Medulla oblongata (tissue), 1 donor: ENCODE data around the gene KLHL42.
"Not testable (repeated sequence)": the region's sequence is repeated elsewhere in the genome, so short reads cannot be mapped to it uniquely, and the experiment has no call there.

Experiments used
- DNase-seq: peaks from one replicate; pipeline ENCODE4 v3.0.0-alpha.2; 2015; ENCODE audit errors: extremely low spot score

The KLHL42 gene

GRCh38 chr12:27817766-27818165, 37.7 kb downstream of the KLHL42 start:
- no peak for DNase-seq

DNA sequence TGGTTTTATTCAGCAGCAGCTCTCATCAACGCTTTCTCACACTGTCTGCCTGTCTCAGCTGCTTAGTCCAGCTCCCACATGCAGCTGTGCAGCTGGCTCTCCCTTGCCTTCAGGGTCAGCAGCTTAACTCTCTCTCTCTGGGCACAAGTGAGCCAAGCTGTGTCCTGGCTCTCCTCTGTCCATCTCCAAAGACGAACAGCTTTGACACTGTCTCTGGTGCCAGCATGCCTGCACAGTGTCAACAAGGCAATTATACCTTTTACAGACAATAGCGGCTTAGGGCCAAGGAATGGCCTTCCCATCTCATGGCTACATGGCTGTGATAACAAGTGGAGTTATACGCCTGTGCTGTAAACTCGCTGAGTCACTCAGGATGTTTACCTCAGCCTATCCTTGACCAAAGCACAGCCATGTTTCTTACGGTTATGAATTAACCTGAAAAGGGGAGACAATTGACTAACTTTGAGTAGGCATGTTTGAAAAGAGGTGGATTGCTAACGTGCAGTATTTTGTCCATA, 38.4 kb downstream of the KLHL42 start:
- no peak for DNase-seq

DNA sequence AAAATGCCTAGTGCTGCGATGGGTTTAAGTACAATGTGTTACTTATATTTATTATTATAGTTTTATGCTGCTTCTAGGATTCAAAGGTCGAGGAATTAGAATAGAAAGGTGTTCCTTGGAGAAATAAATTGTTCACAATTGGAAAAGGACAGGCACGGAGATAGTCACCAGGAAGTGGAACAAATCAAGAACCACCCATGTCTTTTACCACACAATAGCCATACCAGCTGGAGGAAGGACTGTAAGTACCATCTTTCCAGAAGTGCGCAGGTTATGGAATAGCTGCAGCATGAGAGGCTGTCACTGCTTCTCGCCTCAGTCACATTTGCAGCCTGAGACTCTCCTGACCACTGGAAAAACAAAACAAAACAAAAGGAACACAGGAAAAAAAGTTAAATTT, 40.5 kb downstream of the KLHL42 start:
- DNase-seq, result no peak

- peak; percentile 86 for DNase-seq
Measured at GRCh38 chr12:27821259-27821973, 41.4 kb downstream of the KLHL42 start.

GRCh38 chr12:27822076-27822712, 42.2 kb downstream of the KLHL42 start:
- DNase-seq, result no peak

DNA sequence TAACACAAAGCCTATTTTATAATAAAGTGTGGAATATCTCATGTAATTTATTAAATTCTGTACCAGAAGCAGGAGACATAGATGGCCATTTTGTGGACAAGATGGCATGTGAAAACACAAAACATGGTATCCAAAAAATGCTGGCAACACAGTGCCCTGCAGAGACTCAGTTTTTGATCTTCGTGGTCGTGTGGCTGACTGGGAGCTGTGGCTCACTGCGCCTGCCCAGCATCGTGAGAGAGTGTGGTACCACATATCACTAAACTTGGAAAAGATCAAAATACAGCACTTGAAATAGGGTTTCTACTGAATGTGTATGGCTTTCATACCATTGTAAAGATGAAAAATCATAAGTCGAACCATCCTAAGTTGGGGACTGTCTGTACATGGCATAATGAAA, 43.0 kb downstream of the KLHL42 start:
- DNase-seq, result no peak

DNA sequence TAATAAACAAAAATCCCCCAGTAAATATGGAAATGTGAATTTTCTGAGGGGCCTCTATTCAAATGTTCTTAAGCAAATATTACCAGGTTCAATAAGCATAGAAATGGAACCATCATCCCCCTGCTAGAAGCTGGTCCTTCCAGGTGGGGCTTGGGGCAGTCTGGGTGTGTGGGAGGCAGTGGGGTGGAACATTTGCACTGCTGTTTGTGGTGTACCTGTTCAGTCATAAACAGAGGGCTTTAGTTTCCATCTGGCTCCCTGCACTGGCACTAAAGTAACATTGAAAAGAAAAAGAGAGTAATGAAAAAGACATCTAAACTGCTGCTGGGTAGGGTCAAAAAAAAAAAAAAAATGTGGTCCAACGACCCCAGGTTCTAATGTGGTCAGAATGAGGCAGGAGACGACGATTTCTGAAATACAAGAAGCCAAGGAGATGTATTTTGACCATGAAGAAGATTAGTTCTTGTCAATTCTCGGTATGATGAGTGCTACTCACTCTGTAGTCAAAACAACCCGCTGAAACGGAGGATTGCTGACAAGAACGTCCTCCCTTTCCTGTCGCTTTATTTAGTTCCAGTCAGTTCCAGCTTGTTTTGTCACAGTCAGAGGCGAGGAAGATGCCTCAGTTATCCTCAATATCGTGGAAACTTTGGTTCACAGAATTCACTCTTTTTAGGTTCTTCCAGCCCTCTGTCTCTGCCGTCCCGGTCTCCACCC, 44.3 kb downstream of the KLHL42 start:
- DNase-seq, result no peak

DNA sequence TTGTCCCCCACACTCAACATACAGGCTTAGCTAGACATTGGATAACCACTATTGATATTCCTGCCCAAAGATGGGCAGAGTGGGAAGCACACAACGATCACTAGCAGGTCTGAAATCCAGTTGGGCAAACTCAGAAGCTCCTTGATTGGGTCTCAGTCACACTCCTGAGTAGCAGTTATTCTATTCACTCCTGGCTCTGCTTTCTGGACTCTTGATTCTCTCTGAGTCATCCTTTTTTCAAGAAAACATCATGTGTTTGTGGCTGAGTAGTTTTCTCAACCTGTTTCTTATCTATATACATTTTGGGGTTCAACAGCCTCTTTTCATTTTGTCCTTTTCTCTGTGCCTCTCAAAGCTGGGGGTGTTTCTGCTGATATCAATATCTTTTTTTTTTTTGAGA, 46.0 kb downstream of the KLHL42 start:
- no peak for DNase-seq

DNA sequence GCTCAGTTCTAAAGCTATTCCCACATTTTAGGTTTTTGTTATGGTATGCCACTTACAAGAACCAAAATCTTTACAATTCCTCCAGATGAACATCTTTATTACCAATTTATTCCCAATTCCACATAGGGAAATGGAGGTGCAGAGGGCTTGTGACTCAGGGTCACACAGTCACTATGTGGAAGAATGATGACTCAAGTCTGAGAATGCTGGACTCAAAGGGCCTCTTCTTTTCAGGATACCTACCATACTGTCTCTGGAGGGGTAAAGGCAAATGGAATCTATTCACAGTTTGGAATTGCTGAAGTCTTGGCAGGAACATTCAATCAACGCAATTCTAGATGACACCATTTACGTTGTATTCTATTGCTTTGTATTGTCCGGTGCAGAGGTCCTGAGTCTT, 48.2 kb downstream of the KLHL42 start:
- DNase-seq, result no peak

- peak; percentile 12 for DNase-seq
Measured at GRCh38 chr12:27838543-27839185, 58.6 kb downstream of the KLHL42 start.

- DNase-seq, result no peak
Measured at GRCh38 chr12:27840229-27840999, 60.4 kb downstream of the KLHL42 start.

DNA sequence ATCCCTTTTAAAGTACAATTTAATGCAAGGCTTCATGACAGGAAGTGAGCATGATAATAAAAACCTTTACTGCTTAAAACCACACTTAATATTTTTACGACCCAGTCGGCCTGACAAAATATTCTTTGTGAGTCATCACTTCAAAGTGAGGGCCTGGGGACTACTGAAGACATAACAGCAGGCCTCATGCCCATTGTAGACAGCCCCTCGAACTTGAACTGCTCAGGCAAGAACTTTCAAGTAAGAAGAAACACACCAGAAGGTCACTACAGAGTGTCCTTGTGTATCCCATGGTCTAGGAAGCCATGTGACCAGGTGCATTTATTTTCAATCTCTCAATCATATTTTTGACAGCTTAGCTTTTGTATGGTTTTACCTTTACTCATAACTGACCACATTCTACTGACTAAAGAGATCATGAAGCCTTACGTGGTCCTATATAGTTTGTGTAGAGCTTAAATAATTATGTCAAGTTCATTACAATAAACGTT, 61.4 kb downstream of the KLHL42 start:
- no peak for DNase-seq

DNA sequence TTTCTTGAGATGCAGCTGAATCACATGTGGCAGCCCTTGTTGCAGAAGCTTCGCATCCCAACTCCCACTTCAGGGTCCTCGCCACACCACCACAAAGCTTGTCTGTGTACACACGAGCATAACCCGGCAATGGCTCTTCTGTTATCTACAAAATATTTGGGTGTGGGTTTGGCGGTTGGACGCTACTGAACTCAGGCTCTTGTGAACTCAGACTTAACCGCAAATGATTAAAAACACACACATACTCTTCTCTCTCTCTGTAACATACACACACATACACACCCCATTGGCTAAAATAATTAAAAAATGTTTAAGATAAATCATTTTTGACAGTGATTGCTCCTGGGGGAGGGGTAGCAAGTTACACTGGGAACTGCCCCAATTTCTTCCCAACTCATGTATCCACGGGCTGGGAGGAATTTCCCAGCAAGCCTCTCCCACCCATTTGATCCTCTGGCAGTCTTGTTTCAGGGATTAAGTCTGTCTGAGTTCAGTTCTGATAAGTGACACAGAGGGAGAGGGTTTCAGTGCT, 63.7 kb downstream of the KLHL42 start:
- no peak for DNase-seq

DNA sequence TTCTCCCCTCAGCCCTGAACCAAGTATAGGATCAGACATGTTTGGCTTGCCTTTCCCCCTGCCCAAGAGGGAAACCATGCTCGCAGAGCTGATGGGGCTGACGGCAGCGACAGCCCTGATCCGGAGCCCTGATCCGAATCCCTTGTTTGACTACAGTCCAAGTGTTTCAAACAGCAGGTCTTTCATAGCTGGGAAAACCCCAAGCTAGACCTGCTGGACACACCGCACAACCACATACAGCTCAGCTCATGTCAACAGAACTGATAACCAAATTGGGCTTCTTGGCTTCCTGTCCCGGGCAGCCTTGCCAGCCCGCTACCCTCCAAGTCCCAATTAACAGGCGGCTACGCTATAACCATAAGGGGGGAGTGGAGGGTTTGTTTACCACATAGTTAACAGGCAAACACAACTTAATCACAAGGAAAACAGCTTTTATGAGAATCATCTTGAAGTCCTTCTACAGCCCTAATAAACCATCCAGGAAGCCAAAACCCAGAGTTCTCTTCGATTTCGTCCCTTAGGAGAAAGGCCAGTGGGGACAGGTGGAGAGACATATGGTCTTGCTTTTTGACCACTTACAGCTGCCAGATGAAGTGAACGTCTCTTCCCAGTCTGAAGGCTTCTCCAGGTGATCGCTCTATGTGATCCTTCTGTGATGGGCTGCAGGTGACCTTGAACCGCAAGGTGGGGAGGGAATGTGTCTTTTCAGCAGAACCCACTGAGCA, 64.5 kb downstream of the KLHL42 start:
- no peak for DNase-seq

- no peak for DNase-seq
Measured at GRCh38 chr12:27845187-27845586, 65.2 kb downstream of the KLHL42 start.

DNA sequence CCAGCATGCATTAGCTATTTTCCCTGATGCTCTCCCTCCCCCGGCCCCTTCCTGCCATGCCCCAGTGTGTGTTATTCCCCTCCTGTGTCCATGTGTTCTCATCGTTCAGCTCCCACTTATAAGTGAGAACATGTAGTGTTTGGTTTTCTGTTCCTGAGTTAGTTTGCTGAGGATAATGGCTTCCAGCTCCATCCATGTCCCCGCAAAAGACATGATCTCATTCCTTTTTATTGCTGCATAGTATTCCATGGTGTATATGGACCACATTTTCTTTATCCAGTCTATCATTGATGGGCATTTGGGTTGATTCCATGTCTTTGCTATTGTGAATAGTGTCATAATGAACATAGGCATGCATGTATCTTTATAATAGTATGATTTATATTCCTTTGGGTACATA, 65.7 kb downstream of the KLHL42 start:
- DNase-seq, result not testable (repeated sequence)

DNA sequence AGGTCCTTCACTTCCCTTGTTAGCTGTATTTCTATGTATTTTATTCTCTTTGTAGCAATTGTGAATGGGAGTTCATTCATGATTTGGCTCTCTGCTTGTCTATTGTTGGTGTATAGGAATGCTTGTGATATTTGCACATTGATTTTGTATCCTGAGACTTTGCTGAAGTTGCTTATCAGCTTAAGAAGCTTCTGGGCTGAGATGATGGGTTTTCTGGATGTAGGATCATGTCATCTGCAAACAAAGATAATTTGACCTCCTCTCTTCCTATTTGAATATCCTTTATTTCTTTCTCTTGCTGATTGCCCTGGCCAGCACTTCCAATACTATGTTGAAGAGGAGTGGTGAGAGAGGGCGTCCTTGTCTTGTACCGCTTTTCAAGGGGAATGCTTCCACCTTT, 67.3 kb downstream of the KLHL42 start:
- DNase-seq, result not testable (repeated sequence)

DNA sequence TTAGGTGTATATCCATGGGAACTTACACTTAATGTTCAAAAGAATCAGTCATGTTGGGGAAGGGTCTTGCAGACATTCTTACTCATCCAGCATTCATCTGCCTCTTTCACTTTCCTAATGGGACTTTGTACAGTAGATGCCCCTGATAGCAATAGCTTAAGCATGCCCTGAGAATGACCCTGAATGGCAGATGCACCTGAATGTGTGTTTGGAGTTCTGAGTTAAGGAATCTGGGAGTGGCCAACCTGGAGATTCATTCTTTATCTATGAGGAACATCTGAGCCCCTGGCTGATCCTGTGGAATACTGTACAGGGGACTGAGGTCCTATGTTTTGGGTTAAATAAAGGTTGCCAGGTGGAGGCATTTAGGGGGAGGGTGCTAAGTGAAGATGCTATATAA, 71.3 kb downstream of the KLHL42 start:
- no peak for DNase-seq

DNA sequence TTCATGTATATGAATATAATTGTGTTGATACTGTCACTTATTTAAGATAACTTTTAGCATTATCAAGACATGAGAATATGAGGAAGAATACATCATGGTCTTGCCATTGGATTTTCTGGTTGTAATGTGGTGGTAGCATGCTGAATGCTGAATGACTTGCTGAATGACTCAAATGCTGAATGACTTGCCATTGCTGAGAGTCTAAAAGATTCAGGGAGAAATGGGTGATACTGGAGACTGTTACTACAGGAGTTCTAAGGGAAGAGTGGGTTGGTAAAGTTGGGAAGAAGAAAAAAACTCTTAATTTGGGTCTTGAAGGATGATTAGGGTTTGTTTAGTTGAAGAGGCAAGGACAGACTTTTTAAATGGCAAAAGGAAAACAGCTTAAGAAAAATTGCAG, 72.1 kb downstream of the KLHL42 start:
- DNase-seq, result no peak
